MM.1S (cell line): Measurements from ENCODE around the gene OSMR.

Experiments
- DNase-seq: peaks from one replicate; pipeline ENCODE4 v3.0.0-alpha.2; 2015
- H2AFZ ChIP-seq: fragments of 300-600 bp; sonication (generic); 2 replicates; pipeline ENCODE4 v1.6.0; 2016; ENCODE audit warnings: antibody characterized with exemption, low read length
- H3F3A ChIP-seq: fragments of 300-600 bp; sonication (generic); 2 replicates; pipeline ENCODE4 v1.6.1; 2016; ENCODE audit warnings: mild to moderate bottlenecking, antibody characterized with exemption, low read length, moderate library complexity, mixed read lengths; ENCODE audit not compliant: insufficient read depth
- H3K27ac ChIP-seq: fragments of 300-600 bp; sonication (generic); 2 replicates; pipeline ENCODE4 v1.5.1; 2016; ENCODE audit warnings: mild to moderate bottlenecking, low read length
- H3K27me3 ChIP-seq: fragments of 300-600 bp; sonication (generic); replicated peaks from 2 replicates; pipeline ENCODE4 v1.6.0; 2016; ENCODE audit warnings: low read length; ENCODE audit not compliant: insufficient read depth
- H3K36me3 ChIP-seq: fragments of 300-600 bp; sonication (generic); replicated peaks from 2 replicates; pipeline ENCODE4 v1.6.1; 2016; ENCODE audit warnings: mild to moderate bottlenecking, low read length, mixed read lengths; ENCODE audit not compliant: insufficient read depth
- H3K4me1 ChIP-seq: fragments of 300-600 bp; sonication (generic); 2 replicates; pipeline ENCODE4 v1.6.1; 2016; ENCODE audit warnings: low read length, mixed read lengths
- H3K4me2 ChIP-seq: fragments of 300-600 bp; sonication (generic); 2 replicates; pipeline ENCODE4 v1.6.0; 2016; ENCODE audit warnings: low read depth, low read length
- H3K4me3 ChIP-seq: fragments of 300-600 bp; sonication (generic); 2 replicates; pipeline ENCODE4 v1.5.1; 2016; ENCODE audit warnings: low read length, mixed read lengths
- H3K79me2 ChIP-seq: fragments of 300-600 bp; sonication (generic); 2 replicates; pipeline ENCODE4 v1.6.1; 2016; ENCODE audit warnings: mixed run types, low read length, mixed read lengths
- H3K9ac ChIP-seq: fragments of 300-600 bp; sonication (generic); 2 replicates; pipeline ENCODE4 v1.6.1; 2016; ENCODE audit warnings: low read length, mixed read lengths
- H3K9me2 ChIP-seq: fragments of 300-600 bp; sonication (generic); replicated peaks from 2 replicates; pipeline ENCODE4 v1.6.1; 2016; ENCODE audit warnings: mild to moderate bottlenecking, low read length, mixed read lengths; ENCODE audit not compliant: insufficient read depth
- H3K9me3 ChIP-seq: fragments of 300-600 bp; sonication (generic); replicated peaks from 2 replicates; pipeline ENCODE4 v1.6.1; 2016; ENCODE audit warnings: mild to moderate bottlenecking, low read length, mixed read lengths; ENCODE audit not compliant: insufficient read depth
- H4K20me1 ChIP-seq: fragments of 300-600 bp; sonication (generic); 2 replicates; pipeline ENCODE4 v1.6.1; 2016; ENCODE audit warnings: mild to moderate bottlenecking, low read length, moderate library complexity, mixed read lengths; ENCODE audit not compliant: insufficient read depth
- CTCF ChIP-seq: fragments of 300-600 bp; sonication (generic); IDR thresholded peaks from 2 replicates; pipeline ENCODE4 v1.5.1; 2016; ENCODE audit warnings: antibody characterized with exemption, low read length, mixed read lengths
- EZH2 ChIP-seq: fragments of 300-600 bp; sonication (generic); optimal IDR thresholded peaks from 2 replicates; pipeline ENCODE3; 2017; ENCODE audit warnings: low read depth, mild to moderate bottlenecking, antibody characterized with exemption, low read length, mixed read lengths
- EZH2phosphoT487 ChIP-seq: fragments of 300-600 bp; sonication (generic); IDR thresholded peaks from 2 replicates; pipeline ENCODE4 v1.6.1; 2018; ENCODE audit warnings: antibody characterized with exemption, low read length

The OSMR gene

GRCh38 chr5:38923661-38924451 lies 78.0 kb downstream of the OSMR start:
- DNase-seq = no peak
- no peak overlapping the region for H3K27ac ChIP-seq
- H3K9ac ChIP-seq = no peak overlapping the region
- H2AFZ ChIP-seq = no peak overlapping the region
- H3K4me3 ChIP-seq = no peak overlapping the region
- H3K4me1 ChIP-seq = peaks cover 7% of the 10 kb centered on the region; the same call in 1 of the 2 replicates
- no peaks in the 10 kb centered on the region for H3K9me2 ChIP-seq
- no peaks in the 10 kb centered on the region for H3F3A ChIP-seq
- H4K20me1 ChIP-seq = no peaks in the 10 kb centered on the region
- H3K4me2 ChIP-seq = no peak overlapping the region
- no peaks in the 10 kb centered on the region for H3K36me3 ChIP-seq
- no peaks in the 10 kb centered on the region for H3K27me3 ChIP-seq
- no peaks in the 10 kb centered on the region for H3K9me3 ChIP-seq
- TF ChIP-seq EZH2 (no peak), EZH2phosphoT487 (no peak), CTCF (no peak)
- no peaks in the 10 kb centered on the region for H3K79me2 ChIP-seq

GRCh38 chr5:38925154-38925925 lies 79.5 kb downstream of the OSMR start:
- Histone ChIP-seq H3K9ac (no peak overlapping the region), H3K9me3 (no peaks in the 10 kb centered on the region), H3K4me3 (no peak overlapping the region), H3K36me3 (no peaks in the 10 kb centered on the region), H3K27ac (no peak overlapping the region), H2AFZ (no peak overlapping the region), H3K79me2 (no peaks in the 10 kb centered on the region), H3K27me3 (no peaks in the 10 kb centered on the region), H3K4me2 (no peak overlapping the region), H3F3A (no peaks in the 10 kb centered on the region), H3K9me2 (no peaks in the 10 kb centered on the region), H4K20me1 (no peaks in the 10 kb centered on the region), H3K4me1 (peaks cover 7% of the 10 kb centered on the region; the same call in 1 of the 2 replicates)
- TF ChIP-seq EZH2phosphoT487 = no peak
- no peak for TF ChIP-seq CTCF
- no peak for TF ChIP-seq EZH2
- no peak for DNase-seq

- H3K27ac ChIP-seq = no peak overlapping the region
- peaks cover 7% of the 10 kb centered on the region; the same call in 1 of the 2 replicates for H3K4me1 ChIP-seq
- H2AFZ ChIP-seq = no peak overlapping the region
- H3K79me2 ChIP-seq = no peaks in the 10 kb centered on the region
- no peak for TF ChIP-seq EZH2phosphoT487
- no peak for TF ChIP-seq CTCF
- TF ChIP-seq EZH2 = no peak
- no peaks in the 10 kb centered on the region for H3K9me3 ChIP-seq
- DNase-seq = no peak
- no peak overlapping the region for H3K4me3 ChIP-seq
- H3K9ac ChIP-seq = no peak overlapping the region
- no peaks in the 10 kb centered on the region for H3K9me2 ChIP-seq
- no peaks in the 10 kb centered on the region for H3F3A ChIP-seq
- no peaks in the 10 kb centered on the region for H3K36me3 ChIP-seq
- H3K27me3 ChIP-seq = no peaks in the 10 kb centered on the region
- no peak overlapping the region for H3K4me2 ChIP-seq
- no peaks in the 10 kb centered on the region for H4K20me1 ChIP-seq
These were observed 80.3 kb downstream of the OSMR start for GRCh38 chr5:38926121-38926520.
